ENCODE measurements around the gene VPS26C.

GRCh38 chr21:37199057-37199924 is 67.8 kb downstream of the VPS26C start:
- TF ChIP-seq, protein P1, sequence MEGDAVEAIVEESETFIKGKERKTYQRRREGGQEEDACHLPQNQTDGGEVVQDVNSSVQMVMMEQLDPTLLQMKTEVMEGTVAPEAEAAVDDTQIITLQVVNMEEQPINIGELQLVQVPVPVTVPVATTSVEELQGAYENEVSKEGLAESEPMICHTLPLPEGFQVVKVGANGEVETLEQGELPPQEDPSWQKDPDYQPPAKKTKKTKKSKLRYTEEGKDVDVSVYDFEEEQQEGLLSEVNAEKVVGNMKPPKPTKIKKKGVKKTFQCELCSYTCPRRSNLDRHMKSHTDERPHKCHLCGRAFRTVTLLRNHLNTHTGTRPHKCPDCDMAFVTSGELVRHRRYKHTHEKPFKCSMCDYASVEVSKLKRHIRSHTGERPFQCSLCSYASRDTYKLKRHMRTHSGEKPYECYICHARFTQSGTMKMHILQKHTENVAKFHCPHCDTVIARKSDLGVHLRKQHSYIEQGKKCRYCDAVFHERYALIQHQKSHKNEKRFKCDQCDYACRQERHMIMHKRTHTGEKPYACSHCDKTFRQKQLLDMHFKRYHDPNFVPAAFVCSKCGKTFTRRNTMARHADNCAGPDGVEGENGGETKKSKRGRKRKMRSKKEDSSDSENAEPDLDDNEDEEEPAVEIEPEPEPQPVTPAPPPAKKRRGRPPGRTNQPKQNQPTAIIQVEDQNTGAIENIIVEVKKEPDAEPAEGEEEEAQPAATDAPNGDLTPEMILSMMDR (IDR thresholded peaks at IDR 0.05): no peak
- TF ChIP-seq POLR2A (IDR thresholded peaks at IDR 0.05) (no peak), EP300 (IDR thresholded peaks at IDR 0.05) (no peak), POLR2AphosphoS5 (IDR thresholded peaks at IDR 0.05) (no peak)
